ENCODE measurements around the gene CADPS. TPM values are rescaled to one million over a fixed set of nuclear protein-coding genes. Genes with fewer than 3 reads are reported as not detected.

The CADPS gene
- total RNA-seq, 4 donors from 2014 or later: 0.31 to 14.4 (median 5.2) TPM

- no peak overlapping the region for H3K4me3 ChIP-seq
- H3K36me3 ChIP-seq: no peaks in the 10 kb centered on the region
- no peak overlapping the region for H3K27ac ChIP-seq
- 87 to 100% methylated on average over 1 of the region's 1 CpG for WGBS, 2 donors (ENCODE audit: low coverage in 1 of 2)
- TF ChIP-seq EP300 (IDR thresholded peaks at IDR 0.05) (no peak), POLR2A (IDR thresholded peaks at IDR 0.05) (no peak), CTCF (IDR thresholded peaks at IDR 0.05) (no peak), POLR2AphosphoS5 (IDR thresholded peaks at IDR 0.05) (no peak)
- no peaks in the 10 kb centered on the region for H3K9me3 ChIP-seq
- no peaks in the 10 kb centered on the region for H3K27me3 ChIP-seq
- no peak for ATAC-seq
- no peaks in the 10 kb centered on the region for H3K4me1 ChIP-seq
These were observed 335.5 kb downstream of the CADPS start for GRCh38 chr3:62539762-62540161.

GRCh38 chr3:62538691-62539356, 336.4 kb downstream of the CADPS start:
- ATAC-seq: no peak
- WGBS, 2 donors (ENCODE audit: low coverage in 1 of 2): 11 to 13% methylated on average over 3 to 4 of the region's 4 CpGs
- no peaks in the 10 kb centered on the region for H3K36me3 ChIP-seq
- H3K4me1 ChIP-seq: no peaks in the 10 kb centered on the region
- no peak overlapping the region for H3K27ac ChIP-seq
- no peak overlapping the region for H3K4me3 ChIP-seq
- H3K9me3 ChIP-seq: no peaks in the 10 kb centered on the region
- H3K27me3 ChIP-seq: no peaks in the 10 kb centered on the region
- TF ChIP-seq POLR2A (IDR thresholded peaks at IDR 0.05) (no peak), CTCF (IDR thresholded peaks at IDR 0.05) (no peak), EP300 (IDR thresholded peaks at IDR 0.05) (no peak), POLR2AphosphoS5 (IDR thresholded peaks at IDR 0.05) (no peak)

GRCh38 chr3:62534326-62534725, 340.9 kb downstream of the CADPS start:
- no peak overlapping the region for H3K27ac ChIP-seq
- H3K27me3 ChIP-seq: no peaks in the 10 kb centered on the region
- H3K4me1 ChIP-seq: no peaks in the 10 kb centered on the region
- H3K4me3 ChIP-seq: no peak overlapping the region
- H3K36me3 ChIP-seq: no peaks in the 10 kb centered on the region
- ATAC-seq: no peak
- 75 to 79% methylated on average over 6 to 7 of the region's 7 CpGs for WGBS, 2 donors (ENCODE audit: low coverage in 1 of 2)
- no peaks in the 10 kb centered on the region for H3K9me3 ChIP-seq
- TF ChIP-seq POLR2A (IDR thresholded peaks at IDR 0.05) (no peak), CTCF (IDR thresholded peaks at IDR 0.05) (no peak), EP300 (IDR thresholded peaks at IDR 0.05) (no peak), POLR2AphosphoS5 (IDR thresholded peaks at IDR 0.05) (no peak)

- TF ChIP-seq POLR2A (IDR thresholded peaks at IDR 0.05) (no peak), POLR2AphosphoS5 (IDR thresholded peaks at IDR 0.05) (no peak), CTCF (IDR thresholded peaks at IDR 0.05) (no peak), EP300 (IDR thresholded peaks at IDR 0.05) (no peak)
- H3K9me3 ChIP-seq: no peaks in the 10 kb centered on the region
- H3K27ac ChIP-seq: no peak overlapping the region
- no peaks in the 10 kb centered on the region for H3K27me3 ChIP-seq
- H3K4me1 ChIP-seq: no peaks in the 10 kb centered on the region
- ATAC-seq: no peak
- H3K4me3 ChIP-seq: no peak overlapping the region
- WGBS, 2 donors (ENCODE audit: low coverage in 1 of 2): 80 to 95% methylated on average over 1 to 9 of the region's 9 CpGs
- no peaks in the 10 kb centered on the region for H3K36me3 ChIP-seq
These were observed 342.4 kb downstream of the CADPS start for GRCh38 chr3:62532796-62533195.

- Histone ChIP-seq H3K4me1 (no peaks in the 10 kb centered on the region), H3K4me3 (no peak overlapping the region), H3K9me3 (no peaks in the 10 kb centered on the region), H3K27ac (no peak overlapping the region), H3K36me3 (no peaks in the 10 kb centered on the region), H3K27me3 (no peaks in the 10 kb centered on the region)
- no peak for TF ChIP-seq CTCF (IDR thresholded peaks at IDR 0.05)
- TF ChIP-seq POLR2AphosphoS5 (IDR thresholded peaks at IDR 0.05): no peak
- no peak for TF ChIP-seq POLR2A (IDR thresholded peaks at IDR 0.05)
- no peak for TF ChIP-seq EP300 (IDR thresholded peaks at IDR 0.05)
- ATAC-seq: no peak
These were observed 343.2 kb downstream of the CADPS start for GRCh38 chr3:62531981-62532380.
